IMR-90 (cell line): ENCODE results near the gene TDRD3. TPM values are rescaled to one million over a fixed set of nuclear protein-coding genes. Genes with fewer than 3 reads are reported as not detected.
"Not testable (repeated sequence)": the region's sequence is repeated elsewhere in the genome, so short reads cannot be mapped to it uniquely, and the experiment has no call there.

Experiments used
- ATAC-seq: fragments of 200-7000 bp; cut with Tn5 transposase; 2 replicates; pipeline ENCODE4 v1.9.1; 2020; ENCODE audit warnings: low read depth, mild to moderate bottlenecking, moderate library complexity
- BruUV-seq: library from RNA; stranded (reverse); fragments of 400-500 nt; replicated peaks from 2 replicates; lab custom pipeline; 2021; lab: Mats Ljungman, UMichigan
- CTCF ChIA-PET: fragments of 300-600 bp; formaldehyde crosslinking; extraction: SDS; loops from one replicate; lab custom pipeline; 2021; ENCODE audit warnings: antibody characterized with exemption; lab: Yijun Ruan, JAX
- POLR2A ChIA-PET: fragments of 300-600 bp; sonication (Branson Sonifier 250); formaldehyde crosslinking; loops from one replicate; lab custom pipeline; 2022; ENCODE audit warnings: antibody characterized with exemption; ENCODE audit not compliant: unreplicated experiment; lab: Charles Lee
- DNase-seq: peaks from one replicate; pipeline ENCODE4 v3.0.0; 2013
- H2AFZ ChIP-seq: replicated peaks from 2 replicates; pipeline ENCODE3; 2013; ENCODE audit warnings: low read length, mild to moderate bottlenecking; ENCODE audit not compliant: poor library complexity
- H2AK5ac ChIP-seq: 2 replicates; pipeline ENCODE4 v1.6.1; 2013; ENCODE audit warnings: low read depth, low read length, inconsistent platforms
- H2AK9ac ChIP-seq: replicated peaks from 2 replicates; pipeline ENCODE3; 2013; ENCODE audit warnings: mild to moderate bottlenecking, low read depth, low read length, moderate library complexity; ENCODE audit not compliant: poor library complexity
- H2BK120ac ChIP-seq: 2 replicates; pipeline ENCODE4 v1.6.1; 2013; ENCODE audit warnings: low read depth, low read length, inconsistent platforms
- H2BK15ac ChIP-seq: 3 replicates; pipeline ENCODE4 v1.6.1; 2013; ENCODE audit warnings: low read depth, low read length, inconsistent platforms
- H2BK20ac ChIP-seq: 2 replicates; pipeline ENCODE4 v1.6.1; 2013; ENCODE audit warnings: low read depth, mild to moderate bottlenecking, inconsistent platforms, low read length, moderate library complexity
- H2BK5ac ChIP-seq: 2 replicates; pipeline ENCODE4 v1.6.1; 2013; ENCODE audit warnings: mild to moderate bottlenecking, low read depth, low read length, inconsistent platforms; ENCODE audit not compliant: poor library complexity, severe bottlenecking
- H3K14ac ChIP-seq: replicated peaks from 2 replicates; pipeline ENCODE4 v1.6.1; 2013; ENCODE audit warnings: low read depth, low read length, inconsistent platforms
- H3K18ac ChIP-seq: 2 replicates; pipeline ENCODE4 v1.6.1; 2013; ENCODE audit warnings: low read depth, low read length, control low read depth
- H3K23ac ChIP-seq: 2 replicates; pipeline ENCODE4 v1.6.1; 2013; ENCODE audit warnings: low read depth, low read length, inconsistent platforms
- H3K27ac ChIP-seq: 2 replicates; pipeline ENCODE4 v1.5.1; 2013; ENCODE audit warnings: mild to moderate bottlenecking, control low read depth, low read length; ENCODE audit not compliant: insufficient read depth
- H3K27me3 ChIP-seq: 2 replicates; pipeline ENCODE4 v1.6.1; 2013; ENCODE audit warnings: low read length; ENCODE audit not compliant: control insufficient read depth, insufficient read depth
- H3K36me3 ChIP-seq: 2 replicates; pipeline ENCODE4 v1.6.1; 2013; ENCODE audit warnings: low read length, mixed read lengths; ENCODE audit not compliant: control insufficient read depth, insufficient read depth
- H3K4ac ChIP-seq: 2 replicates; pipeline ENCODE4 v1.6.1; 2013; ENCODE audit warnings: low read depth, low read length, inconsistent platforms
- H3K4me1 ChIP-seq: 2 replicates; pipeline ENCODE4 v1.6.1; 2013; ENCODE audit warnings: low read length, mixed read lengths; ENCODE audit not compliant: control insufficient read depth, insufficient read depth
- H3K4me2 ChIP-seq: 2 replicates; pipeline ENCODE4 v1.6.1; 2013; ENCODE audit warnings: low read depth, mild to moderate bottlenecking, control low read depth, low read length, moderate library complexity
- H3K4me3 ChIP-seq: 2 replicates; pipeline ENCODE4 v1.5.1; 2013; ENCODE audit warnings: low read depth, mild to moderate bottlenecking, control low read depth, low read length, moderate library complexity; ENCODE audit not compliant: insufficient read depth
- H3K56ac ChIP-seq: 2 replicates; pipeline ENCODE4 v1.6.1; 2013; ENCODE audit warnings: low read length, inconsistent platforms; ENCODE audit not compliant: insufficient read depth; ENCODE audit errors: extremely low read depth
- H3K79me1 ChIP-seq, 2 experiments: 2 replicates each; pipeline ENCODE4 v1.6.1; 2013; ENCODE audit warnings: low read length in 2 of 2, inconsistent platforms in 1 of 2, low read depth in 1 of 2
- H3K9ac ChIP-seq: 2 replicates; pipeline ENCODE4 v1.6.1; 2013; ENCODE audit warnings: low read depth, low read length, control low read depth
- H3K9me1 ChIP-seq: 2 replicates; pipeline ENCODE4 v1.6.1; 2013; ENCODE audit warnings: low read length, inconsistent platforms; ENCODE audit not compliant: insufficient read depth
- H3K9me3 ChIP-seq: 2 replicates; pipeline ENCODE4 v1.6.1; 2013; ENCODE audit warnings: low read length; ENCODE audit not compliant: control insufficient read depth, insufficient read depth
- H4K20me1 ChIP-seq: 2 replicates; pipeline ENCODE4 v1.6.1; 2013; ENCODE audit warnings: low read length, inconsistent platforms; ENCODE audit not compliant: insufficient read depth
- H4K5ac ChIP-seq: 2 replicates; pipeline ENCODE4 v1.6.1; 2013; ENCODE audit warnings: mild to moderate bottlenecking, low read depth, low read length, control low read depth
- H4K8ac ChIP-seq, 2 experiments: 2 replicates each; pipeline ENCODE4 v1.6.1; 2013; ENCODE audit warnings: low read depth in 2 of 2, low read length in 2 of 2, control low read depth in 1 of 2, inconsistent platforms in 1 of 2
- H4K91ac ChIP-seq: 2 replicates; pipeline ENCODE4 v1.6.1; 2013; ENCODE audit warnings: low read depth, low read length, inconsistent platforms; ENCODE audit not compliant: insufficient read depth
- BHLHE40 ChIP-seq: fragments of 150-350 bp; IDR thresholded peaks from 2 replicates; pipeline ENCODE4 v1.6.1; 2016; ENCODE audit warnings: mild to moderate bottlenecking, low read depth, low read length
- CHD1 ChIP-seq: IDR thresholded peaks from 2 replicates; pipeline ENCODE4 v1.6.1; 2012; ENCODE audit warnings: low read depth, low read length, improper control_type of control experiment
- NFE2L2 ChIP-seq: fragments of 150-350 bp; IDR thresholded peaks from 2 replicates; pipeline ENCODE4 v1.6.1; 2016; ENCODE audit warnings: low read depth, mild to moderate bottlenecking, low read length
- RAD21 ChIP-seq: IDR thresholded peaks from 2 replicates; pipeline ENCODE4 v1.6.1; 2012; ENCODE audit warnings: low read length, improper control_type of control experiment
- SMC3 ChIP-seq: fragments of 150-350 bp; IDR thresholded peaks from 2 replicates; pipeline ENCODE4 v1.6.1; 2016; ENCODE audit warnings: low read depth, mild to moderate bottlenecking, antibody characterized with exemption, low read length, moderate library complexity
- WGBS, 2 experiments: methylation state at CpG; one replicate each; pipeline versions ENCODE4 v1.1.5 to v1.1.7; 2013; ENCODE audit warnings: missing lambda C conversion rate in 2 of 2; ENCODE audit not compliant: insufficient read length in 1 of 2; ENCODE audit errors: extremely low coverage in 2 of 2; 5-methylcytosine and 5-hydroxymethylcytosine counted together
- dilution Hi-C: fragments of 300-500 bp; cut with HindIII; formaldehyde crosslinking; loops from one replicate; pipeline ENCODE4 v1.14.3; 2018; ENCODE audit warnings: low sequenced_read_pairs; ENCODE audit not compliant: unreplicated experiment
- in situ Hi-C: fragments of 300-500 bp; cut with MboI; formaldehyde crosslinking; loops from 3 replicates; pipeline ENCODE4 v1.14.3; 2019; ENCODE audit warnings: low sequenced_read_pairs, inconsistent platforms, mixed read lengths
- intact Hi-C: fragments of 100-400 bp; cut with micrococcal nuclease; formaldehyde crosslinking; loops from 2 replicates; pipeline ENCODE4 v1.10.0; 2022
- polyA plus RNA-seq, 3 experiments: library from polyadenylated mRNA; depleted of rRNA; stranded (reverse); fragments of >200 nt; gene quantifications; 2 replicates each; pipeline ENCODE4 v1.2.3, GENCODE V29; 2012; ENCODE audit warnings: low replicate concordance in 1 of 3
- total RNA-seq: library from RNA; depleted of rRNA; stranded (reverse); fragments of >200 nt; gene quantifications from 2 replicates; pipeline ENCODE4 v1.2.3, GENCODE V29; 2012

Gene TDRD3
- total and polyA plus RNA-seq, 2 of the 4 experiments (the other 2 are of a cell fraction) = 3.9 to 12.0 TPM

- ChIA-PET POLR2A (interaction anchor here (0.6 kb wide), 1 partner anchor 560 kb away, joined by 4 read pairs; no protein-coding TSS in a partner anchor), CTCF (no interaction called here)
- Histone ChIP-seq H3K14ac (no peak overlapping the region), H3K56ac (no peak overlapping the region), H4K20me1 (peaks cover 3% of the 10 kb centered on the region; the same call in 1 of the 2 replicates), H2BK120ac (no peak overlapping the region), H2BK20ac (no peak overlapping the region), H2BK5ac (no peak overlapping the region), H3K9me3 (no peaks in the 10 kb centered on the region), H3K9ac (no peak overlapping the region), H4K5ac (no peak overlapping the region), H3K4me3 (no peak overlapping the region), H3K4ac (no peak overlapping the region), H3K79me1 (peaks cover 9 to 19% of the 10 kb centered on the region in 2 experiments), H3K18ac (no peak overlapping the region), H2AK9ac (no peak overlapping the region), H3K27ac (no peak overlapping the region), H3K9me1 (no peaks in the 10 kb centered on the region), H3K27me3 (no peaks in the 10 kb centered on the region), H2AK5ac (no peak overlapping the region), H3K4me1 (no peaks in the 10 kb centered on the region), H4K91ac (no peak overlapping the region), H3K36me3 (no peaks in the 10 kb centered on the region), H2AFZ (no peak overlapping the region), H3K4me2 (no peak overlapping the region), H4K8ac (no peak overlapping the region), H2BK15ac (no peak overlapping the region), H3K23ac (no peak overlapping the region)
- dilution Hi-C loops (no loop called here), intact Hi-C loops (loop anchor here (1.0 kb wide), 1 partner anchor 8 kb away; no protein-coding TSS in a partner anchor), in situ Hi-C loops (no loop called here)
- no peak for TF ChIP-seq SMC3
- no peak for TF ChIP-seq RAD21
- no peak for TF ChIP-seq BHLHE40
- no peak for TF ChIP-seq NFE2L2
- no peak for TF ChIP-seq CHD1
- no TSS peak for BruUV-seq
- DNase-seq (no peak), ATAC-seq (no peak)
- no CpG with 5 or more reads among the region's 1 CpG for WGBS, 2 experiments
Measured at GRCh38 chr13:60407095-60407494, 10.1 kb downstream of the TDRD3 start.

- H2BK5ac ChIP-seq, H3K9me1 ChIP-seq, H4K91ac ChIP-seq, ATAC-seq, in situ Hi-C loops, H3K18ac ChIP-seq, H3K27ac ChIP-seq, H3K4me1 ChIP-seq, H3K4me3 ChIP-seq, H3K14ac ChIP-seq, CTCF ChIA-PET, H2BK120ac ChIP-seq, H3K36me3 ChIP-seq, H4K8ac ChIP-seq, H3K9ac ChIP-seq, H3K56ac ChIP-seq, H2AFZ ChIP-seq, H3K4ac ChIP-seq, H3K9me3 ChIP-seq, dilution Hi-C loops, H2AK9ac ChIP-seq, DNase-seq, H3K27me3 ChIP-seq, H3K4me2 ChIP-seq, BruUV-seq, POLR2A ChIA-PET, H2BK20ac ChIP-seq, H3K23ac ChIP-seq, H4K20me1 ChIP-seq, H2BK15ac ChIP-seq, H4K5ac ChIP-seq, H2AK5ac ChIP-seq: not testable (repeated sequence)
- H3K79me1 ChIP-seq = peaks cover 9 to 19% of the 10 kb centered on the region in 2 experiments
- intact Hi-C loops = loop anchor here (1.0 kb wide), 1 partner anchor 9 kb away; no protein-coding TSS in a partner anchor
- no CpG with 5 or more reads among the region's 11 CpGs for WGBS, 2 experiments
Measured at GRCh38 chr13:60407852-60408251, 10.8 kb downstream of the TDRD3 start.
